Keratinocyte (primary cell): ENCODE measurements around the gene COMMD7.

Experiments
- EZH2 ChIP-seq: IDR thresholded peaks from one replicate; pipeline ENCODE4 v1.6.1; 2012; ENCODE audit warnings: inconsistent platforms, mild to moderate bottlenecking, low read length, moderate library complexity
- TF ChIP-seq, protein P1 (sequence below), 3 experiments: IDR thresholded peaks in 1 of 3; conservative IDR thresholded peaks in 1 of 3; optimal IDR thresholded peaks in 1 of 3; 2 replicates in 2 of 3; 3 replicates in 1 of 3; pipeline versions ENCODE3 to v1.5.1; 2011; ENCODE audit warnings: low read length in 3 of 3, mild to moderate bottlenecking in 3 of 3, moderate library complexity in 2 of 3, control low read depth in 1 of 3, inconsistent platforms in 1 of 3; ENCODE audit not compliant: insufficient read depth in 2 of 3; ENCODE audit errors: extremely low read depth in 1 of 3

- TF ChIP-seq, protein P1, sequence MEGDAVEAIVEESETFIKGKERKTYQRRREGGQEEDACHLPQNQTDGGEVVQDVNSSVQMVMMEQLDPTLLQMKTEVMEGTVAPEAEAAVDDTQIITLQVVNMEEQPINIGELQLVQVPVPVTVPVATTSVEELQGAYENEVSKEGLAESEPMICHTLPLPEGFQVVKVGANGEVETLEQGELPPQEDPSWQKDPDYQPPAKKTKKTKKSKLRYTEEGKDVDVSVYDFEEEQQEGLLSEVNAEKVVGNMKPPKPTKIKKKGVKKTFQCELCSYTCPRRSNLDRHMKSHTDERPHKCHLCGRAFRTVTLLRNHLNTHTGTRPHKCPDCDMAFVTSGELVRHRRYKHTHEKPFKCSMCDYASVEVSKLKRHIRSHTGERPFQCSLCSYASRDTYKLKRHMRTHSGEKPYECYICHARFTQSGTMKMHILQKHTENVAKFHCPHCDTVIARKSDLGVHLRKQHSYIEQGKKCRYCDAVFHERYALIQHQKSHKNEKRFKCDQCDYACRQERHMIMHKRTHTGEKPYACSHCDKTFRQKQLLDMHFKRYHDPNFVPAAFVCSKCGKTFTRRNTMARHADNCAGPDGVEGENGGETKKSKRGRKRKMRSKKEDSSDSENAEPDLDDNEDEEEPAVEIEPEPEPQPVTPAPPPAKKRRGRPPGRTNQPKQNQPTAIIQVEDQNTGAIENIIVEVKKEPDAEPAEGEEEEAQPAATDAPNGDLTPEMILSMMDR (optimal IDR thresholded peaks at IDR 0.05 in 1 of 3, IDR thresholded peaks at IDR 0.05 in 1 of 3, conservative IDR thresholded peaks at IDR 0.05 in 1 of 3; ENCODE audit: extremely low read depth in 1 of 3, insufficient read depth in 2 of 3, low read length in 3 of 3), result no peak
- no peak for TF ChIP-seq EZH2
Observed at GRCh38 chr20:32656827-32657226, 86.4 kb downstream of the COMMD7 start.
